ENCODE data around the gene DLGAP1. TPM values are rescaled to one million over a fixed set of nuclear protein-coding genes. Genes with fewer than 3 reads are reported as not detected.

DLGAP1 gene
- total and polyA plus RNA-seq, 2 of the 4 experiments (the other 2 are of a cell fraction), result under 0.01 to 0.09 TPM

GRCh38 chr18:3679241-3679640 lies 775.9 kb downstream of the DLGAP1 start:
- Histone ChIP-seq H3K4me1 (ENCODE audit: control insufficient read depth, insufficient read depth, low read length) (peaks cover 3% of the 10 kb centered on the region), H3K18ac (ENCODE audit: low read depth, low read length) (no peak overlapping the region), H3K23ac (ENCODE audit: low read depth, low read length) (no peak overlapping the region), H3K14ac (replicated peaks; ENCODE audit: low read depth, low read length) (no peak overlapping the region), H2AFZ (replicated peaks; ENCODE audit: low read length, poor library complexity) (no peak overlapping the region), H3K27me3 (ENCODE audit: control insufficient read depth, insufficient read depth, low read length) (no peaks in the 10 kb centered on the region), H4K5ac (ENCODE audit: low read depth, low read length) (no peak overlapping the region), H2BK20ac (ENCODE audit: low read depth, low read length) (no peak overlapping the region), H4K8ac (ENCODE audit: low read depth in 2 of 2, low read length in 2 of 2) (no peak overlapping the region), H2BK120ac (ENCODE audit: low read depth, low read length) (no peak overlapping the region), H2AK5ac (ENCODE audit: low read depth, low read length) (no peak overlapping the region), H2BK5ac (ENCODE audit: low read depth, low read length, poor library complexity, severe bottlenecking) (no peak overlapping the region), H3K9ac (ENCODE audit: low read depth, low read length) (no peak overlapping the region), H3K4me2 (ENCODE audit: low read depth, low read length) (no peak overlapping the region), H2BK15ac (ENCODE audit: low read depth, low read length) (no peak overlapping the region; the same call in 2 of the 3 replicates), H2AK9ac (replicated peaks; ENCODE audit: low read depth, low read length, poor library complexity) (no peak overlapping the region), H3K4me3 (ENCODE audit: insufficient read depth, low read depth, low read length) (no peak overlapping the region), H3K56ac (ENCODE audit: extremely low read depth, insufficient read depth, low read length) (no peak overlapping the region), H3K36me3 (ENCODE audit: control insufficient read depth, insufficient read depth, low read length) (no peaks in the 10 kb centered on the region), H3K9me3 (ENCODE audit: control insufficient read depth, insufficient read depth, low read length) (peaks cover 4% of the 10 kb centered on the region; the same call in 1 of the 2 replicates), H3K9me1 (ENCODE audit: insufficient read depth, low read length) (no peaks in the 10 kb centered on the region), H3K4ac (ENCODE audit: low read depth, low read length) (no peak overlapping the region), H4K91ac (ENCODE audit: insufficient read depth, low read depth, low read length) (no peak overlapping the region), H3K27ac (ENCODE audit: insufficient read depth, low read length) (no peak overlapping the region), H3K79me1 (ENCODE audit: low read depth in 1 of 2, low read length in 2 of 2) (no peaks in the 10 kb centered on the region), H4K20me1 (ENCODE audit: insufficient read depth, low read length) (no peaks in the 10 kb centered on the region)
- ChIA-PET CTCF (interaction anchor here (1.2 kb wide), 1 partner anchor 13 kb away, joined by 4 read pairs; no protein-coding TSS in a partner anchor), POLR2A (ENCODE audit: unreplicated experiment) (interaction anchor here (0.6 kb wide), 1 partner anchor 77 kb away, joined by 3 read pairs; no protein-coding TSS in a partner anchor)
- BruUV-seq (replicated peaks), result no TSS peak
- TF ChIP-seq MXI1 (IDR thresholded peaks at IDR 0.05; ENCODE audit: borderline replicate concordance, low read depth, low read length) (no peak), FOS (IDR thresholded peaks at IDR 0.05; ENCODE audit: low read depth, low read length) (no peak), RAD21 (IDR thresholded peaks at IDR 0.05; ENCODE audit: low read length) (no peak), CTCF (conservative IDR thresholded peaks at IDR 0.05; ENCODE audit: low read depth, low read length) (no peak), CEBPB (IDR thresholded peaks at IDR 0.05; ENCODE audit: low read depth, low read length) (no peak), MAFK (IDR thresholded peaks at IDR 0.05; ENCODE audit: low read depth, low read length) (no peak), BHLHE40 (IDR thresholded peaks at IDR 0.05; ENCODE audit: low read depth, low read length) (no peak)
- TF ChIP-seq, protein P1, sequence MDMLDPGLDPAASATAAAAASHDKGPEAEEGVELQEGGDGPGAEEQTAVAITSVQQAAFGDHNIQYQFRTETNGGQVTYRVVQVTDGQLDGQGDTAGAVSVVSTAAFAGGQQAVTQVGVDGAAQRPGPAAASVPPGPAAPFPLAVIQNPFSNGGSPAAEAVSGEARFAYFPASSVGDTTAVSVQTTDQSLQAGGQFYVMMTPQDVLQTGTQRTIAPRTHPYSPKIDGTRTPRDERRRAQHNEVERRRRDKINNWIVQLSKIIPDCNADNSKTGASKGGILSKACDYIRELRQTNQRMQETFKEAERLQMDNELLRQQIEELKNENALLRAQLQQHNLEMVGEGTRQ (IDR thresholded peaks at IDR 0.05; ENCODE audit: low read depth, low read length), result no peak
- ATAC-seq (ENCODE audit: low read depth) (no peak), DNase-seq (no peak)
- dilution Hi-C loops (cut with HindIII; ENCODE audit: low sequenced_read_pairs, unreplicated experiment) (no loop called here), in situ Hi-C loops (cut with MboI; ENCODE audit: low sequenced_read_pairs) (no loop called here), intact Hi-C loops (cut with micrococcal nuclease) (no loop called here)
- 100% methylated on average over 3 of the region's 5 CpGs; no CpG with 5 or more reads in 1 of the 2 experiments for WGBS, 2 experiments (ENCODE audit: extremely low coverage in 2 of 2, insufficient read length in 1 of 2)
